HepG2 (cell line): ENCODE data around the gene MPP3. TPM values are rescaled to one million over a fixed set of nuclear protein-coding genes. Genes with fewer than 3 reads are reported as not detected.
A peak's percentile ranks its signal among the peaks of the same experiment; 100 is the strongest.

Experiments used
- HNRNPL ChIP-seq: fragments of 200-400 bp; formaldehyde crosslinking; IDR thresholded peaks from 2 replicates; pipeline ENCODE4 v1.6.1; 2017; ENCODE audit warnings: mild to moderate bottlenecking, low read depth, low read length
- ISX ChIP-seq: sonication (generic); formaldehyde crosslinking; conservative IDR thresholded peaks from 2 replicates; pipeline ENCODE4 v1.5.0; 2020; ENCODE audit warnings: missing genetic modification reagents
- PHF21A ChIP-seq: sonication (generic); formaldehyde crosslinking; IDR thresholded peaks from 2 replicates; pipeline ENCODE4 v1.5.0; 2020; ENCODE audit warnings: mild to moderate bottlenecking, missing genetic modification reagents
- PHF8 ChIP-seq: sonication (generic); formaldehyde crosslinking; IDR thresholded peaks from 2 replicates; pipeline ENCODE4 v1.5.0; 2020; ENCODE audit warnings: missing genetic modification reagents
- SMC3 ChIP-seq: IDR thresholded peaks from 2 replicates; pipeline ENCODE4 v1.6.1; 2011; ENCODE audit warnings: low read length, improper control_type of control experiment
- ZNF562 ChIP-seq: sonication (generic); formaldehyde crosslinking; IDR thresholded peaks from 2 replicates; pipeline ENCODE4 v1.8.0; 2022; ENCODE audit warnings: missing genetic modification reagents, borderline replicate concordance
- polyA plus RNA-seq, 8 experiments: library from polyadenylated mRNA; depleted of rRNA in 3 of 8; stranded (reverse) in 7 of 8; unstranded in 1 of 8; fragments of >200 nt; fragmentation: Illumina TruSeq in 4 of 8; extraction: Trizol in 4 of 8; gene quantifications; 2 replicates each; pipeline versions ENCODE4 v1.2.1 to v1.2.3, GENCODE V29; 2011 to 2016; ENCODE audit warnings: low read depth in 4 of 8, missing spikeins in 1 of 8, mixed read lengths in 1 of 8; ENCODE audit not compliant: insufficient read depth in 1 of 8
- total RNA-seq, 5 experiments: library from RNA; depleted of rRNA; stranded (reverse); fragments of >200 nt; fragmentation: Illumina TruSeq; extraction: Trizol; gene quantifications; 2 replicates each; pipeline ENCODE4 v1.2.3, GENCODE V29; 2016; ENCODE audit warnings: low read depth in 1 of 5
- TF ChIP-seq, protein P1 (sequence below), 2 experiments: fragments of 450-650 bp in 1 of 2; sonication (generic) in 1 of 2; formaldehyde crosslinking in 1 of 2; IDR thresholded peaks; 2 replicates each; pipeline versions ENCODE4 v1.6.1 to v1.8.0; 2016 to 2022; ENCODE audit warnings: antibody characterized with exemption in 1 of 2, mild to moderate bottlenecking in 1 of 2, missing genetic modification reagents in 1 of 2
- TF ChIP-seq, protein P2 (sequence below): sonication (generic); formaldehyde crosslinking; conservative IDR thresholded peaks from 2 replicates; pipeline ENCODE4 v1.4.0; 2020; ENCODE audit warnings: missing genetic modification reagents
- TF ChIP-seq, protein P3 (sequence below): sonication (generic); formaldehyde crosslinking; IDR thresholded peaks from 2 replicates; pipeline ENCODE4 v1.4.0; 2020; ENCODE audit warnings: missing genetic modification reagents, mild to moderate bottlenecking, borderline replicate concordance
- TF ChIP-seq, protein P4 (sequence below): sonication (generic); formaldehyde crosslinking; IDR thresholded peaks from 2 replicates; pipeline ENCODE4 v1.5.1; 2020; ENCODE audit warnings: mild to moderate bottlenecking, missing genetic modification reagents

MPP3 gene
- total and polyA plus RNA-seq, 2 of the 13 experiments (the other 11 are each of a cell fraction or from before 2014, with no cell fraction given) = 0.91 to 1.8 TPM

GRCh38 chr17:43790311-43790940, 42.5 kb downstream of the MPP3 start (continued):
- TF ChIP-seq, protein P1, sequence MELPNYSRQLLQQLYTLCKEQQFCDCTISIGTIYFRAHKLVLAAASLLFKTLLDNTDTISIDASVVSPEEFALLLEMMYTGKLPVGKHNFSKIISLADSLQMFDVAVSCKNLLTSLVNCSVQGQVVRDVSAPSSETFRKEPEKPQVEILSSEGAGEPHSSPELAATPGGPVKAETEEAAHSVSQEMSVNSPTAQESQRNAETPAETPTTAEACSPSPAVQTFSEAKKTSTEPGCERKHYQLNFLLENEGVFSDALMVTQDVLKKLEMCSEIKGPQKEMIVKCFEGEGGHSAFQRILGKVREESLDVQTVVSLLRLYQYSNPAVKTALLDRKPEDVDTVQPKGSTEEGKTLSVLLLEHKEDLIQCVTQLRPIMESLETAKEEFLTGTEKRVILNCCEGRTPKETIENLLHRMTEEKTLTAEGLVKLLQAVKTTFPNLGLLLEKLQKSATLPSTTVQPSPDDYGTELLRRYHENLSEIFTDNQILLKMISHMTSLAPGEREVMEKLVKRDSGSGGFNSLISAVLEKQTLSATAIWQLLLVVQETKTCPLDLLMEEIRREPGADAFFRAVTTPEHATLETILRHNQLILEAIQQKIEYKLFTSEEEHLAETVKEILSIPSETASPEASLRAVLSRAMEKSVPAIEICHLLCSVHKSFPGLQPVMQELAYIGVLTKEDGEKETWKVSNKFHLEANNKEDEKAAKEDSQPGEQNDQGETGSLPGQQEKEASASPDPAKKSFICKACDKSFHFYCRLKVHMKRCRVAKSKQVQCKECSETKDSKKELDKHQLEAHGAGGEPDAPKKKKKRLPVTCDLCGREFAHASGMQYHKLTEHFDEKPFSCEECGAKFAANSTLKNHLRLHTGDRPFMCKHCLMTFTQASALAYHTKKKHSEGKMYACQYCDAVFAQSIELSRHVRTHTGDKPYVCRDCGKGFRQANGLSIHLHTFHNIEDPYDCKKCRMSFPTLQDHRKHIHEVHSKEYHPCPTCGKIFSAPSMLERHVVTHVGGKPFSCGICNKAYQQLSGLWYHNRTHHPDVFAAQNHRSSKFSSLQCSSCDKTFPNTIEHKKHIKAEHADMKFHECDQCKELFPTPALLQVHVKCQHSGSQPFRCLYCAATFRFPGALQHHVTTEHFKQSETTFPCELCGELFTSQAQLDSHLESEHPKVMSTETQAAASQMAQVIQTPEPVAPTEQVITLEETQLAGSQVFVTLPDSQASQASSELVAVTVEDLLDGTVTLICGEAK (IDR thresholded peaks at IDR 0.05) = no peak
- TF ChIP-seq, protein P1 (CRISPR knock-in tag; IDR thresholded peaks at IDR 0.05) = no peak
- TF ChIP-seq ZNF562 (CRISPR knock-in tag) (0 out of 2 replicates have a peak, but pooled peaks have one; percentile 19), PHF21A (CRISPR knock-in tag) (no peak), PHF8 (CRISPR knock-in tag) (no peak), SMC3 (0 out of 2 replicates have a peak, but pooled peaks have one; percentile 7), ISX (no peak), HNRNPL (peak; percentile 94)
- TF ChIP-seq, protein P2, sequence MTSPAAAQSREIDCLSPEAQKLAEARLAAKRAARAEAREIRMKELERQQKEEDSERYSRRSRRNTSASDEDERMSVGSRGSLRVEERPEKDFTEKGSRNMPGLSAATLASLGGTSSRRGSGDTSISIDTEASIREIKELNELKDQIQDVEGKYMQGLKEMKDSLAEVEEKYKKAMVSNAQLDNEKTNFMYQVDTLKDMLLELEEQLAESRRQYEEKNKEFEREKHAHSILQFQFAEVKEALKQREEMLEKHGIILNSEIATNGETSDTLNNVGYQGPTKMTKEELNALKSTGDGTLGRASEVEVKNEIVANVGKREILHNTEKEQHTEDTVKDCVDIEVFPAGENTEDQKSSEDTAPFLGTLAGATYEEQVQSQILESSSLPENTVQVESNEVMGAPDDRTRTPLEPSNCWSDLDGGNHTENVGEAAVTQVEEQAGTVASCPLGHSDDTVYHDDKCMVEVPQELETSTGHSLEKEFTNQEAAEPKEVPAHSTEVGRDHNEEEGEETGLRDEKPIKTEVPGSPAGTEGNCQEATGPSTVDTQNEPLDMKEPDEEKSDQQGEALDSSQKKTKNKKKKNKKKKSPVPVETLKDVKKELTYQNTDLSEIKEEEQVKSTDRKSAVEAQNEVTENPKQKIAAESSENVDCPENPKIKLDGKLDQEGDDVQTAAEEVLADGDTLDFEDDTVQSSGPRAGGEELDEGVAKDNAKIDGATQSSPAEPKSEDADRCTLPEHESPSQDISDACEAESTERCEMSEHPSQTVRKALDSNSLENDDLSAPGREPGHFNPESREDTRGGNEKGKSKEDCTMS = no peak
- TF ChIP-seq, protein P3, sequence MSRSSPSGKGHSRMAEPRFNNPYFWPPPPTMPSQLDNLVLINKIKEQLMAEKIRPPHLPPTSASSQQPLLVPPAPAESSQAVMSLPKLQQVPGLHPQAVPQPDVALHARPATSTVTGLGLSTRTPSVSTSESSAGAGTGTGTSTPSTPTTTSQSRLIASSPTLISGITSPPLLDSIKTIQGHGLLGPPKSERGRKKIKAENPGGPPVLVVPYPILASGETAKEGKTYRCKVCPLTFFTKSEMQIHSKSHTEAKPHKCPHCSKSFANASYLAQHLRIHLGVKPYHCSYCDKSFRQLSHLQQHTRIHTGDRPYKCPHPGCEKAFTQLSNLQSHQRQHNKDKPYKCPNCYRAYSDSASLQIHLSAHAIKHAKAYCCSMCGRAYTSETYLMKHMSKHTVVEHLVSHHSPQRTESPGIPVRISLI = peak; percentile 39; the same call in 1 of the 2 replicates
- TF ChIP-seq, protein P4, sequence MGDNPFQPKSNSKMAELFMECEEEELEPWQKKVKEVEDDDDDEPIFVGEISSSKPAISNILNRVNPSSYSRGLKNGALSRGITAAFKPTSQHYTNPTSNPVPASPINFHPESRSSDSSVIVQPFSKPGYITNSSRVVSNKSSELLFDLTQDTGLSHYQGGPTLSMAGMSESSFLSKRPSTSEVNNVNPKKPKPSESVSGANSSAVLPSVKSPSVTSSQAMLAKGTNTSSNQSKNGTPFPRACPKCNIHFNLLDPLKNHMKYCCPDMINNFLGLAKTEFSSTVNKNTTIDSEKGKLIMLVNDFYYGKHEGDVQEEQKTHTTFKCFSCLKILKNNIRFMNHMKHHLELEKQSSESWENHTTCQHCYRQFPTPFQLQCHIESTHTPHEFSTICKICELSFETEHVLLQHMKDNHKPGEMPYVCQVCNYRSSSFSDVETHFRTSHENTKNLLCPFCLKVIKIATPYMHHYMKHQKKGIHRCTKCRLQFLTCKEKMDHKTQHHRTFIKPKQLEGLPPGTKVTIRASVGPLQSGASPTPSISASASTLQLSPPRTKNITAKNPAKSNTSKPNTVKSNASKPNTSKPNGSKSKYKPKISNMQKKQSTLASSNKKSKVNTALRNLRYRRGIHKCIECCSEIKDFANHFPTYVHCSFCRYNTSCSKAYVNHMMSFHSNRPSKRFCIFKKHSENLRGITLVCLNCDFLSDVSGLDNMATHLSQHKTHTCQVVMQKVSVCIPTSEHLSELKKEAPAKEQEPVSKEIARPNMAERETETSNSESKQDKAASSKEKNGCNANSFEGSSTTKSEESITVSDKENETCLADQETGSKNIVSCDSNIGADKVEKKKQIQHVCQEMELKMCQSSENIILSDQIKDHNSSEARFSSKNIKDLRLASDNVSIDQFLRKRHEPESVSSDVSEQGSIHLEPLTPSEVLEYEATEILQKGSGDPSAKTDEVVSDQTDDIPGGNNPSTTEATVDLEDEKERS = no peak
